ENCODE measurements around the gene KCNG3.

GRCh38 chr2:42458396-42458795 lies 35.4 kb downstream of the KCNG3 start:
- TF ChIP-seq CTCF (IDR thresholded peaks at IDR 0.05) (no peak), ZFX (IDR thresholded peaks at IDR 0.05; ENCODE audit: borderline replicate concordance) (no peak)
